H7 (cell line): Measurements from ENCODE around the gene DMAC2L. TPM values are rescaled to one million over a fixed set of nuclear protein-coding genes. Genes with fewer than 3 reads are reported as not detected.

Experiments
- DNase-seq: peaks from one replicate; pipeline ENCODE4 v3.0.0; 2012
- H3K27me3 ChIP-seq: 2 replicates; pipeline ENCODE4 v1.6.0; 2011; ENCODE audit warnings: mild to moderate bottlenecking, low read length; ENCODE audit not compliant: control insufficient read depth, insufficient read depth
- H3K36me3 ChIP-seq: replicated peaks from 2 replicates; pipeline ENCODE4 v1.5.1; 2011; ENCODE audit warnings: low read length; ENCODE audit not compliant: control insufficient read depth, insufficient read depth
- H3K4me3 ChIP-seq: 2 replicates; pipeline ENCODE4 v1.5.1; 2011; ENCODE audit warnings: low read depth, mild to moderate bottlenecking, control low read depth, low read length, moderate library complexity; ENCODE audit not compliant: insufficient read depth
- total RNA-seq: library from RNA; depleted of rRNA; stranded (reverse); fragments of >200 nt; shearing (Covaris generic); gene quantifications from 2 replicates; pipeline ENCODE4 v1.2.3, GENCODE V29; 2014; rRNA removed

DMAC2L gene
- total RNA-seq, 1 experiment from 2014 or later = 8.2 TPM

DNA sequence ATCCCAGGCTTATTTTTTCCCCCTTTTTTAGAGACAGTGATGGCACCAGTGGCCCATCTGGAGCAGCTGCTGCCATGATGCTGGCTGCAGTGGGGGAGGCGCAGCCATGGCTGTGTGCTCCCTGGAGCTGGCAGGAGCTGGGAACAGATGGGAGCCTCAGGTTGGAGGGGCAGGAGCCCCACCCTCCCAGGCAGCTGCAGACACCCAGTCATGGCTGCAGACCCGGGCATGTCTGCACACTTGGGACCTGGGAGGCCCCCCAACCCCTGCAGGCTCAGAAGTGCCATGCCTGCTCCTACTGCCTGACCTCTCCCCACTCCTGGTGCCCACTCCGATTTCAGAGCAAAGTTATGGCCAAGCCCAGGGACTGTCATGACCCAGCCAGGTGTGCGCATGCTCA lies 59.4 kb downstream of the DMAC2L start:
- Histone ChIP-seq H3K36me3 (no peaks in the 10 kb centered on the region), H3K4me3 (no peak overlapping the region), H3K27me3 (no peaks in the 10 kb centered on the region)
- no peak for DNase-seq

DNA sequence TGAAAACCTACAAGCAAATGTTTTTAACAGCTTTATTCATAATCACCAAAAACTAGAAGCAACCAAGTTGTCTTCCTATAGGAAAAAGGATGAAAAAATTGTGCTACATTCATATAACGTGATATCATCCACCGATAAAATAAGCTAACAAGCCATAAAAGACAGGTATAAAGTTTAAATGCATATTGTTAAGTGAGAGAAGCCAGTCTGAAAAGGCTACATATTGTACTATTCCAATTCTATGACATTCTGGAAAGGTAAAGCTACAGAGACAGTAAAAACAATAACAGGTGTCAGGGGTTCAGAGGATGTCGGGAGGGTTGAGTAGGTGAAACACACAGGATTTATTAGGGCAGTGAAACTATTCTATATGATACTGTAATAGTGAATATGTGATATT lies 61.8 kb downstream of the DMAC2L start:
- Histone ChIP-seq H3K36me3 (no peaks in the 10 kb centered on the region), H3K4me3 (no peak overlapping the region), H3K27me3 (no peaks in the 10 kb centered on the region)
- no peak for DNase-seq

DNA sequence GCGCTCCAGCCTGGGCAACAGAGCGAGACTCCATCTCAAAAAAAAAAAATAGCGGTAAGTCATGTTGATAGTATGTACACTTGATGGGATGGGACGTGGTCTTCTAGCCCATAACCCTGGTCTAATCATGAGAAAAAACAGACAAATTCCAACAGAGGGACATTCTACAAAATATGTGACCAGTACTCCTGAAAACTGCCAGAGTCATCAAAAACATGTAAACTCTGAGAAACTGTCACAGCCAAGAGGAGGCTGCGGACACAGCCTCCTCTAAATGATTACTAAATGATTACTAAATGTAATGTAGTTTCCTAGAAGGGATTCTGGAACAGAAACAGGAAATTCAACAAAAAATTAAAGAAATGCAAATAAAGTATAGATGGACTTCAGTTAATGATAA lies 63.6 kb downstream of the DMAC2L start:
- DNase-seq = no peak
- H3K36me3 ChIP-seq = no peaks in the 10 kb centered on the region
- H3K27me3 ChIP-seq = no peaks in the 10 kb centered on the region
- no peak overlapping the region for H3K4me3 ChIP-seq

Other genes with a start within 250 kb of the DMAC2L start
- gene VCPKMT, start 195.8 kb upstream of the DMAC2L start, total RNA-seq = 8.2 and 8.4 TPM in 2 replicates
- 12.9 and 16.1 TPM in 2 replicates for gene SOS2, start 80.7 kb upstream of the DMAC2L start, total RNA-seq
- 17.4 and 18.2 TPM in 2 replicates for gene L2HGDH, start 95 bp upstream of the DMAC2L start, total RNA-seq
- gene CDKL1, start 84.6 kb downstream of the DMAC2L start, total RNA-seq = 5.8 and 16.4 TPM in 2 replicates
- gene MAP4K5, start 220.2 kb downstream of the DMAC2L start, total RNA-seq = 17.2 and 27.4 TPM in 2 replicates
- gene ATL1, start 247.8 kb downstream of the DMAC2L start, total RNA-seq = 1.9 and 2.8 TPM in 2 replicates